Naive B cell (primary cell): Measurements from ENCODE around the gene GSDME. TPM values are rescaled to one million over a fixed set of nuclear protein-coding genes. Genes with fewer than 3 reads are reported as not detected.
"Not testable (repeated sequence)": the region's sequence is repeated elsewhere in the genome, so short reads cannot be mapped to it uniquely, and the experiment has no call there.

Experiments used
- ATAC-seq, 2 donors: fragments of 150-1000 bp; cut with Tn5 transposase; 2 replicates each; pipeline ENCODE4 v1.10.0; 2021; ENCODE audit warnings: low read depth in 2 of 2, mild to moderate bottlenecking in 2 of 2, moderate library complexity in 2 of 2
- DNase-seq: peaks from one replicate; pipeline ENCODE4 v3.0.0; 2022
- H3K27ac Mint-ChIP-seq, 6 donors: one replicate each; pipeline ENCODE4 v1.8.0; 2020 to 2022; ENCODE audit warnings: mild to moderate bottlenecking in 6 of 6, mixed read lengths in 6 of 6, moderate library complexity in 5 of 6, inconsistent platforms in 2 of 6
- H3K27me3 Mint-ChIP-seq, 3 donors: one replicate each; pipeline ENCODE4 v1.8.0; 2021 to 2022; ENCODE audit warnings: mixed read lengths in 3 of 3, mild to moderate bottlenecking in 1 of 3
- H3K36me3 Mint-ChIP-seq, 2 donors: one replicate each; pipeline ENCODE4 v1.8.0; 2020 to 2022; ENCODE audit warnings: mixed read lengths in 2 of 2, inconsistent platforms in 1 of 2, mild to moderate bottlenecking in 1 of 2
- H3K4me1 Mint-ChIP-seq, 3 donors: one replicate each; pipeline ENCODE4 v1.8.0; 2020 to 2022; ENCODE audit warnings: mixed read lengths in 3 of 3, inconsistent platforms in 1 of 3, mild to moderate bottlenecking in 1 of 3, moderate library complexity in 1 of 3
- H3K4me3 Mint-ChIP-seq, 8 donors: one replicate each; pipeline ENCODE4 v1.8.0; 2020 to 2022; ENCODE audit warnings: mild to moderate bottlenecking in 8 of 8, mixed read lengths in 8 of 8, moderate library complexity in 8 of 8, inconsistent platforms in 2 of 8
- H3K9me3 Mint-ChIP-seq, 7 donors: one replicate each; pipeline ENCODE4 v1.8.0; 2020 to 2022; ENCODE audit warnings: mixed read lengths in 7 of 7, mild to moderate bottlenecking in 5 of 7, inconsistent platforms in 2 of 7, moderate library complexity in 1 of 7
- polyA plus RNA-seq, 6 donors: library from polyadenylated mRNA; unstranded; fragments of 300-500 nt; fragmentation: Illumina TruSeq; gene quantifications; one replicate each; pipeline ENCODE4 v1.2.3, GENCODE V29; 2021; ENCODE audit warnings: low read depth in 6 of 6

The GSDME gene
- 10 to 100 TPM in 4 of 6 donors, 1 to 10 TPM in 1, not detected in 1; 8.0 to 22.3 (median 12.9) TPM for polyA plus RNA-seq

DNA sequence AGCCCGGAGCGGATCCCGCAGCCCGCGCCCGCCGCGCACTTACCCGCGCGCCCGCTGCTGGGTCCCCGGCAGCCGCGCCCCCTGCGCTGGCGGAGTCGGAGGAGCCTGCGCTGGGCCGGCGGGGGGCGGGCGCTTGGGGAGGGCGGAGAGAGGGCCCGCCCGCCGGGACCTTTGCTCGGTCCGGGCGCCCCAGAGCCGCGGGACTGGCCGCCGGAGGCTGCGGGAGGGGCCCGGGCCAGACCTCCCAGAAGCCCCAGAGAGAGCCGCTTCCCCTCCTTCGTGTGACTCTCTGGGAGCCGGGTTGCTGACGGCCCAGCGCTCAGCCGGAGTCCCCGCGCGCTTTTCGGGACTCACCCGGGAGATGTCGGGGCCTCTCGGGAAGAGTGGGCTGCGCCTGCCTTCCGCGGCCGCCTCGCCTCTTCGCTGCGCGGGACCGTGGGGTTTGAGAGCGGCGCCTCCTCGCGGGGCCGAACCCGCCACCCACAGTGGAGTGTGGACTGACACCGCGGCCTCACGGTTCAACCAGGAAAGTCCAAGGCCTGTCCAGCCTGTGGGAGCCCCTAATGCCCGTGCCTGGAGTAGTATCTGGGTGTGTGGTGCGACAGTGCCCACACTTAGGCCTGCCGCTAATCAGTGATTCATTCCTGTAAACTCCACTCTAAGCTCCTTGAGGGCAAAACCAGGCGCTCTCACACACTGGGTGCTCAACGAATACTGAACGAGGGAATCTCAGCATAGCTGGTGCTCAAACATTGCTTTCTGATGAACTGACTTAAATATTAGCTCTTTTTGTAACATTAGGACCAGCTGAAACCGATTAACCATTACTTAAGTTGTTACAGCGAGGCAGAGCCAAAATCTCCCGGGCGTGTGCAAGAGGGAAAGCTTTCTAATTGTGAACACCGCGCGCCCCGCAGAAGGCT is at the start of gene GSDME:
GSDME (minus strand) TSS at position 112 of the 923 bp plus-strand sequence. CDS start 7,690 bp downstream, outside the sequence.
- Mint-ChIP-seq H3K9me3 (peaks cover 0 to 7% (median 0%) of the 10 kb centered on the region in 7 donors), H3K27ac (peak within 1 kb of the TSS in 4 of 6 donors; percentile 44 to 89 (median 61)), H3K4me1 (peaks cover 19 to 23% (median 21%) of the 10 kb centered on the region in 3 donors), H3K4me3 (peak within 1 kb of the TSS; percentile 72 to 97 (median 92)), H3K27me3 (peaks cover 32 to 56% (median 55%) of the 10 kb centered on the region in 3 donors), H3K36me3 (no peaks in the 10 kb centered on the region)
- ATAC-seq: peak; percentile 70 to 75
- DNase-seq: peak; percentile 45

DNA sequence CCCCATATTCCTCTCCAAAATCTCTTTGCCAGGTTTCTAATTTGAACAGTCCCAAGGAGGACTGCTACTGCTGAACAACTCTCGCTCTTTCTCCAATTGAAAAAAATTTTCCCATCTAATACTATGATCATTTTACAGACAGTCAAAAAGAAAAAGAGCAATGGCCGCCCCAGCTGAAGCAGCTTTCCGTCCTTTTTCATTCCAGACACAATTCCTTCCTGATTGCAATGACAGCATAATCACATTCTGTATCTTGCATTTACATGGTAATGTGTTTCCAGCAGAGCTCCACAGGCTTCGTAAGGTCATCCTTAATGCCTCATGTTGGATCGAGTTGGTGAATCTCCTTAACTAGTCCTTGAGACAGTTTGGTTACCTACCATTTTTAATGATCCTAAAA is 45.0 kb upstream of the GSDME start:
- ATAC-seq (no peak), DNase-seq (no peak)
- Mint-ChIP-seq H3K4me1 (no peaks in the 10 kb centered on the region), H3K27ac (no peak overlapping the region), H3K9me3 (no peaks in the 10 kb centered on the region), H3K4me3 (no peak overlapping the region), H3K36me3 (peaks cover 26 to 37% of the 10 kb centered on the region in 2 donors), H3K27me3 (no peaks in the 10 kb centered on the region)

DNA sequence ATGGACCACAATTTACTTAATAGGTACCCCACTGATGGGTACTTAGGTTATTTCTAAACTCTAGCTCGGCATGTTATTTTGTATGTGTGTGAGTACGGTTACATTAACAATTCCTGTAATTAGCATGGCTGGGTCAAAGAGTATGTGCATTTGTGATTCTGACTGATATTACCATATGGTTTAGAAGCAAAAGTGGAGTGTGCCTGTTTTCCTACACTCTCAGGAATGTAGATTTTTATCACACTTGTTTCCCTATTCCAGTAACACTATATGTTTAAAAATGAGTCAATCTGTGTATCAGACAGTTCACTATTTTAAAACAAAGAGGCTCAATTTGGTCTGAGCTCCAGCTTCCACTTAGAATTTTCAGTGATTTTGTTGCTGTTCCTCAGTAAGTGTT is 44.6 kb upstream of the GSDME start:
- Mint-ChIP-seq H3K4me3 (no peak overlapping the region), H3K4me1 (no peaks in the 10 kb centered on the region), H3K9me3 (no peaks in the 10 kb centered on the region), H3K36me3 (peaks cover 25 to 36% of the 10 kb centered on the region in 2 donors), H3K27ac (no peak overlapping the region), H3K27me3 (no peaks in the 10 kb centered on the region)
- DNase-seq (no peak), ATAC-seq (no peak)

DNA sequence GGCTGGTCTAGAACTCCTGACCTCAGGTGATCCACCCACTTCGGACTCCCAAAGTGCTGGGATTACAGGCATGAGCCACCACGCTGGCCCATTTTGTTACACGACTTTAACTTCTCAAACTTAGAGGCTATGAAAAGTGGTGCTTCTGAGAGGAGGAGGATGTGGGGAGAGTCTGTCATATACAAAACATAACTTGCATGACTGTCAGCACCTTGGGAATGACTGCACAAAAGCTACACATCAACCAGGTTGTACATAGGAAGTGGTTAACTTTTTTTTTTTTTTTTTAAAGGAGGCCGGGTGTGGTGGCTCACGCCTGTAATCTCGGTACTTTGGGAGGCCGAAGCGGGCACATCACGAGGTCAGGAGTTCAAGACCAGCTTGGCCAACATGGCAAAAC is 43.4 kb upstream of the GSDME start:
- H3K4me3 Mint-ChIP-seq: no peak overlapping the region
- H3K27ac Mint-ChIP-seq: no peak overlapping the region
- no peaks in the 10 kb centered on the region for H3K4me1 Mint-ChIP-seq
- no peaks in the 10 kb centered on the region for H3K9me3 Mint-ChIP-seq
- no peak for ATAC-seq
- DNase-seq: no peak
- no peaks in the 10 kb centered on the region for H3K27me3 Mint-ChIP-seq
- H3K36me3 Mint-ChIP-seq: peaks cover 25 to 34% of the 10 kb centered on the region in 2 donors

DNA sequence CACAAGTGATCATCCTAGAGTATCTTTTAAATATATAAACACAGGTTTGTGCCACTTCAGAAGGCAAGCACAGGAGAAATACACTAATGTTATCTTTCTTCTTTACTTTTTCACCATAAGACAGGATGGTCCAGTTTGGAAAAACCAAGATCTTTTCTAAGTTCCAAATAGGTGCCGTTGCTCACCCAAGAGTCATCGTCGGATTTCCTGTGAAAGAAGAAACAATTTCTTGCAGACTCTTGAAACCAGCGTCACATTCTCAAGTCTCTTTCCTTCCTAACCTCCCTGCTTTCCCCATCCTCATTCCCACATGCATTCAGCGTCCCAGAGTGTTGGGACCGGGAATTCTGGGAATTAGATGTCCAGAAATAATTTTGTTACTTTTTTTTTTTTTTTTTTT is 42.8 kb upstream of the GSDME start:
- no peak overlapping the region for H3K27ac Mint-ChIP-seq
- H3K36me3 Mint-ChIP-seq: peaks cover 25 to 37% of the 10 kb centered on the region in 2 donors
- no peak for DNase-seq
- ATAC-seq: no peak
- H3K4me1 Mint-ChIP-seq: no peaks in the 10 kb centered on the region
- H3K27me3 Mint-ChIP-seq: no peaks in the 10 kb centered on the region
- H3K9me3 Mint-ChIP-seq: no peaks in the 10 kb centered on the region
- H3K4me3 Mint-ChIP-seq: no peak overlapping the region

DNA sequence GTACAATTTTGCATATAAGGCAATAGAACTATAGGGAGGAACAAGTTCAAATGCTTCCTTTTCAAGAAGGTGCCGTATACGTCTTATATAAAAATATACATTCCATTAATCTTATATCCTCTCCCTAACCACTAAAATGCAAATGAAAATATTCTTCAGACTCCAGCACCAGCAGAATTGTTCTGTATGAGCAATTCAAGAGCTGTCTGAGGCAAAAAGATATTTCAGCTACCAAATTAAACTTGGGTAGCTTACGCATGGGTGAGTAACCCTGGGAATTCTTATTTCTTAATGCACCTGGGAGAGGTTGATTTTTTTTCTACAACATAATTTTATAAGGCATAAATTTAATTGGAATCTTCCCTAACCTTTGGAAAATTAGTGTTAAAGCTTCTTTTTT is 42.2 kb upstream of the GSDME start:
- ATAC-seq (no peak), DNase-seq (no peak)
- Mint-ChIP-seq H3K4me3 (no peak overlapping the region), H3K9me3 (peaks cover 0 to 3% (median 0%) of the 10 kb centered on the region in 7 donors), H3K27me3 (no peaks in the 10 kb centered on the region), H3K4me1 (peaks cover 3 to 4% (median 4%) of the 10 kb centered on the region in 3 donors), H3K36me3 (peaks cover 22 to 33% of the 10 kb centered on the region in 2 donors), H3K27ac (no peak overlapping the region)

DNA sequence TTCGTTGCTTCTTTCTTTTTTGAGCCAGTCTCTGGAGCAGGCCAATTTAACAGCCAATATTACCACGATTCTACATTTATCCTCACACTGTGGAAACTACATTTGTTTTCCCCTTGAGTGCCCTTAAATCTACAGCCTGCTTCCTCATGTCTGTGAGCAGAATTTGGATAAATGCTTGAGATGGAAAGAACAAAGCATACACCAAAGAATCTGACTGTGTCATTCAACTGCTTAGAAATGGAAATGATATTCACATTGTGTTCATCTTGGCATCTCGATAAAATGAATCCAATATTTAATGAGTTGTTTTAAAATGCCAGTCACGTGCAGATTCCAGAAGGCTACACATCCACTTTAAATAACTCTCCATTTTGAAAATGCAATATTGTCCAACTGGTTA is 41.0 kb upstream of the GSDME start:
- Mint-ChIP-seq H3K27ac (no peak overlapping the region), H3K36me3 (peaks cover 13 to 25% of the 10 kb centered on the region in 2 donors), H3K27me3 (no peaks in the 10 kb centered on the region), H3K4me3 (no peak overlapping the region), H3K4me1 (peaks cover 11 to 14% (median 13%) of the 10 kb centered on the region in 3 donors), H3K9me3 (peaks cover 0 to 3% (median 0%) of the 10 kb centered on the region in 7 donors)
- ATAC-seq (no peak), DNase-seq (no peak)

DNA sequence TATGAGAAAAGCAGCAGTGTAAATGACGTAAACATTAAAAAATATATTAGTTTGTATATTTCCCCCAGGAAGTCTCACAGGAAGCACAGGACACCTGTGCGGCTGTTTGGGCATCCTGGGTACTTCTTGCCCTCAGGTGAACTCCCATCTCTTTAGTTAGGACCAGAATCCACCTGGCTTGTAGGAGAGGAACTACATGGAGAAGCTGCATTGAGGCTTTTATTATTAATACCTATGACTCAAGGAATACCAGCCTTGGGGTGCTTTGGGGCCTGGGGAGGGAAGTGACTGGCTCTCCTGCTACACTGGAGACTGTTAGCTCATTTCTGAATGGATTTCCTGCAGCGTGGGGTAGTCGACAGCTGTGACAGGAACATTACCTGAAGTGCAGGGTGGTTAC is 40.0 kb upstream of the GSDME start:
- Mint-ChIP-seq H3K9me3 (peaks cover 0 to 3% (median 0%) of the 10 kb centered on the region in 7 donors), H3K27ac (no peak overlapping the region), H3K36me3 (peaks cover 5 to 18% of the 10 kb centered on the region in 2 donors), H3K4me1 (peaks cover 13 to 16% (median 14%) of the 10 kb centered on the region in 3 donors), H3K4me3 (no peak overlapping the region), H3K27me3 (no peaks in the 10 kb centered on the region)
- no peak for ATAC-seq
- no peak for DNase-seq

DNA sequence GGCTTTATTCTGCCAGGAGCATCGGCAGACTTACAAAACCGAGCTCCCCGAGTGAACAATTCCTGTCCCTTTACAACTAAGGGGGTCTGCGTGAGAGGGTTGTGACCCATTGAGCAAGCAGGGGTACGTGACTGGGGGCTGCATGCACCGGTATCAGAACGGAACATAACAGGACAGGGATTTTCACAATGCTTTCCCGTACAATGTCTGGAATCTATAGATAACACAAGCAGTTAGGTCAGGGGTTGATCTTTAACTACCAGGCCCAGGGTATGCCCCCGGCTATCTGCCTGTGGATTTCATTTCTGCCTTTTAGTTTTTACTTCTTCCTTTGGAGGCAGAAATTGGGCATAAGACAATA is 38.1 kb upstream of the GSDME start:
- peaks cover 0 to 3% (median 0%) of the 10 kb centered on the region in 7 donors for H3K9me3 Mint-ChIP-seq
- no peaks in the 10 kb centered on the region for H3K27me3 Mint-ChIP-seq
- ATAC-seq (no peak), DNase-seq (no peak)
- H3K4me1 Mint-ChIP-seq: peaks cover 13 to 16% (median 16%) of the 10 kb centered on the region in 3 donors
- peak overlapping the region in 2 of 6 donors; percentile 23 to 80 for H3K27ac Mint-ChIP-seq
- H3K4me3 Mint-ChIP-seq: no peak overlapping the region
- H3K36me3 Mint-ChIP-seq: peaks cover 0 to 6% of the 10 kb centered on the region in 2 donors

DNA sequence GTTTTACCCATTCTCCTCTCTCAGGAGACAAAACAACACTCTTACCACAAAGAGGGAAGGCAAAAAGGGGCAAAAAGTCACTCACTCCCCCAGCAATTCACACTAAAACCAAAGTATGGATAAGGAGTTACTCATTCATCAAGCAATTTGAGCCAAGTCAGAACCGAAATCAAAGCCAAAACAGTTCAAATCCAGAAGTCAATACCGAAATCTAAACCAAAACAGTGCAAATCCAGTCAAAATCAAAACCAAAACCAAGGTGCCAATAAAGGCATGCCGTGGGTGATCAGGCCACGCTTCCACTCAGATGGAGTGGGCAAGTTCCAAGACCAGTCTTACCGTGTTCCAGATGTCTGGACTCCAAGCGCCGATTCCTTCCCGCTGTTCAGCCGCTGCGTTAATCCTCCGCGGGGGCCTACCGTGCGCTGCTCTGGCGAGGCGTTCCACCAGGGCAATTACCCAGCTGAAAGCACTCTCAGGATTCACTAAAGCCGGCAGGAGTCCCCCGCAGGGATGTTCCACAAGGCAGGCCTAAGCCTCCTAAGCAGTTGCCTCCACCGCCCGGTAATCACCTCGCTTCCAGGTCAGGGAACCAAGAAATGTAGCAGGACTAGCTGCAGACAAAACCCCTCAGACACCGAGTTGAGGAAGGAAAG is 37.6 kb upstream of the GSDME start:
- not testable (repeated sequence) for H3K9me3 Mint-ChIP-seq, H3K4me3 Mint-ChIP-seq, H3K27me3 Mint-ChIP-seq, H3K36me3 Mint-ChIP-seq, DNase-seq, ATAC-seq
- peaks cover 13 to 16% (median 16%) of the 10 kb centered on the region in 3 donors for H3K4me1 Mint-ChIP-seq
- peak overlapping the region in 3 of 6 donors; percentile 31 to 89 (median 78) for H3K27ac Mint-ChIP-seq

DNA sequence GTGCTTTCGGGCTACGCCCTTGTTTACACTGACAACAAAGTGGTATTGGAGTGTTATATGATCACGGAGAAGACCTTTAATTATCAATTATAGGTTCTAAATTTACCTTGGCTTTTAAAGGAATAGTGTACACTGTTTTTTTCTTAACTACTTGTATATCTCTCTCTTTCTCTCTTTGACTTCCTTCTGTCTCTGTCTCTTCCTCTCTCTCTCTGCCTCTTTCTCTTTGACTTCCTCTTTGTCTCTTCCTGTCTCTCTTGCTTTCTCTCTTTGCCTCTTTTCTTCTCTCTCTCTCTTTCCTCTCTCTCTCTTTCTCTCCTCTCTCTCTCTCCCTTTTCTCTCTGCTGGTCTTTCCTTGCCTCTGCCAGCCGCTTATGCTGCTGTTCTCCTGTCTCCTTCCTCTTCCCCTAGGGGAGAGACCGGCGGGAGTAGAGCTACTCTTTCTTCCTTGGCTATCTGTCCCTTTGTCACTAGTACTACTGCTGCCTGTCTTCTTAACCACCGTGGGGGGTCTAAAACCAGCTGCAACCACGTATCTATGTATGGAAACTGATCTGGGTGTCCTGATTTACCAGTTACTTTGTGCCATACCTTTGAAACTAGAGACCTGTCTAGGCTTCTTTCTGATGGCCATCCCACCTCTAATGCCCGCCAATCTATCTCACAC is 36.9 kb upstream of the GSDME start:
- H3K27me3 Mint-ChIP-seq: no peaks in the 10 kb centered on the region
- H3K9me3 Mint-ChIP-seq: peaks cover under 1 to 12% (median 3%) of the 10 kb centered on the region in 7 donors
- DNase-seq: no peak
- peak overlapping the region in 2 of 8 donors; percentile 5 to 11 for H3K4me3 Mint-ChIP-seq
- peak overlapping the region; percentile 32 to 94 (median 69) for H3K27ac Mint-ChIP-seq
- H3K36me3 Mint-ChIP-seq: peaks cover 6% of the 10 kb centered on the region in 2 donors
- H3K4me1 Mint-ChIP-seq: peaks cover 13 to 16% (median 16%) of the 10 kb centered on the region in 3 donors
- no peak for ATAC-seq

DNA sequence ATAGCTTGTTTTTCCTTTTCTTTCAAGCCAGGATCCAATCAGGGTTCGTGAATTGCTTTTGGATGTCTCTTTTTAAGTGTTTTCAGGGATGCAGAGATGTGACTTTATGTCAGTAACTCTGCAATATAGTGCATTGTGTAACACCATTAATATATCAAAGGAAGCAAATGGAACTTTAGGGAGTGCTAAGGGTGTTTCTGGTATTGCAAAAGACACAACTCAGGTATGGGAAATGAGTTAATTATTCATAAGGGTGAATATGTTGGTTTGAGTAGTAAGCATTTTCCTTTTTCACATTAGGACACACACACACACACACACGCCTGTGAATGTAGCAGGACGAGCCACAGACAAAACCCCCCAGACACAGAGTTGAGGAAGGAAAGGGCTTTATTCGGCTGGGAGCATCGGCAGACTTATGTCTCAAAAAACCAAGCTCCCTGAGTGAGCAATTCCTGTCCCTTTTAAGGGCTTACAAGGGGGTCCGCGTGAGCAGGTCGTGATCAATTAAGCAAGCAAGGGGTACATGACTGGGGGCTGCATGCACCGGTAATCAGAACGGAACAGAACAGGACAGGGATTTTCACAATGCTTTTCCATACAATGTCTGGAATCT is 31.8 kb upstream of the GSDME start:
- DNase-seq: no peak

DNA sequence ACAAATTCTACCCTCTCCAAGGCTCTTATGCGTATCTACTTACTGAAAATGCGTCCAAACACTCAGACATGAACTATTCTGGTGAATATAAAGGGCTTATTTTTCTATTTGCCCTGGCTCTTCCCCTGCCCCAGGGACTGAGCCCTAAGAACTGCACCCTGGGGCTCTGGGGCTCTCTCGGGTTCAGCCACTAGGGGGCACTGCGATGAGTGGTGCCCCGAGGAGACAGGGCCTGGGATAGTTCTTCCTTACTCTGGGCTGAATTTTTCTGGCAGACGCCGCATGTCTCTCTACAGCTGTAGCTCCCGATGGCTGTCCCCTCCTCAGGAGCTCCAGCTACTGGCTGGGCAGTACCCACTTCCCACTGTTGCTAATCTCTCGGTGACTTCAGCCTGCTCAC is 30.8 kb upstream of the GSDME start:
- no peaks in the 10 kb centered on the region for H3K27me3 Mint-ChIP-seq
- H3K4me1 Mint-ChIP-seq: peaks cover 0 to 8% (median 3%) of the 10 kb centered on the region in 3 donors
- DNase-seq (no peak), ATAC-seq (no peak)
- H3K4me3 Mint-ChIP-seq: no peak overlapping the region
- H3K36me3 Mint-ChIP-seq: peaks cover 11 to 18% of the 10 kb centered on the region in 2 donors
- no peak overlapping the region for H3K27ac Mint-ChIP-seq
- H3K9me3 Mint-ChIP-seq: peaks cover 6 to 24% (median 13%) of the 10 kb centered on the region in 7 donors

More for the DNA sequence above, 31.8 kb upstream of the GSDME start:
- H3K27me3 Mint-ChIP-seq: no peaks in the 10 kb centered on the region
- peak overlapping the region in 1 of 8 donors; percentile 48 for H3K4me3 Mint-ChIP-seq
- H3K4me1 Mint-ChIP-seq: peaks cover 4 to 11% (median 9%) of the 10 kb centered on the region in 3 donors
- peaks cover 2 to 9% of the 10 kb centered on the region in 2 donors for H3K36me3 Mint-ChIP-seq
- peaks cover 0 to 15% (median 8%) of the 10 kb centered on the region in 7 donors for H3K9me3 Mint-ChIP-seq
- H3K27ac Mint-ChIP-seq: no peak overlapping the region
- no peak for ATAC-seq
